Esophagus squamous epithelium (tissue), 5 donors: ENCODE results near the gene DENND11. TPM values are rescaled to one million over a fixed set of nuclear protein-coding genes. Genes with fewer than 3 reads are reported as not detected.

ENCODE experiments used
- DNase-seq: peaks from one replicate; lab custom pipeline; 2025; lab: John Stamatoyannopoulos, UW
- H3K27ac ChIP-seq, 4 donors: fragments of 200-600 bp; sonication (generic); one replicate each; pipeline ENCODE4 v1.5.1; 2016 to 2019; ENCODE audit warnings: mild to moderate bottlenecking in 1 of 4
- H3K27me3 ChIP-seq, 4 donors: fragments of 200-600 bp; sonication (generic); 1 replicate in 3 of 4; 2 replicates in 1 of 4; pipeline versions ENCODE4 v1.5.1 to v1.6.0; 2017 to 2021; ENCODE audit warnings: antibody characterized with exemption in 1 of 4
- H3K36me3 ChIP-seq, 3 donors: fragments of 200-600 bp; sonication (generic); one replicate each; pipeline ENCODE4 v1.5.1; 2016 to 2019
- H3K4me1 ChIP-seq, 3 donors: fragments of 200-600 bp; sonication (generic); one replicate each; pipeline ENCODE4 v1.5.1; 2017 to 2019
- H3K4me3 ChIP-seq, 4 donors: fragments of 200-600 bp; sonication (generic); 1 replicate in 3 of 4; 2 replicates in 1 of 4; pipeline ENCODE4 v1.5.1; 2016 to 2019; ENCODE audit warnings: mild to moderate bottlenecking in 2 of 4, moderate library complexity in 1 of 4
- H3K9me3 ChIP-seq, 3 donors: fragments of 200-600 bp; sonication (generic); one replicate each; pipeline ENCODE4 v1.5.1; 2016 to 2019
- CTCF ChIP-seq, 6 experiments: fragments of 450-650 bp in 4 of 6; fragments of 200-600 bp in 2 of 6; sonication (generic) in 2 of 6; IDR thresholded peaks; one replicate each; pipeline ENCODE4 v1.5.1; 2016 to 2019; ENCODE audit warnings: antibody characterized with exemption in 6 of 6, mild to moderate bottlenecking in 4 of 6, moderate library complexity in 4 of 6
- POLR2A ChIP-seq, 4 donors: fragments of 450-650 bp; IDR thresholded peaks; one replicate each; pipeline ENCODE4 v1.6.1; 2017; ENCODE audit warnings: antibody characterized with exemption in 4 of 4, mild to moderate bottlenecking in 4 of 4, moderate library complexity in 3 of 4
- WGBS, 2 donors: methylation state at CpG; one replicate each; pipeline ENCODE4 v1.1.5; 2018; 5-methylcytosine and 5-hydroxymethylcytosine counted together
- intact Hi-C: fragments of 100-400 bp; cut with DNase I; formaldehyde crosslinking; loops from one replicate; pipeline ENCODE4 v1.15.0; 2022
- small RNA-seq, 4 donors: library from RNA; depleted of rRNA; stranded (forward); fragments of <200 nt; gene quantifications; one replicate each; pipeline ENCODE3, GENCODE V24; 2016
- total RNA-seq, 4 donors: library from RNA; depleted of rRNA; stranded (reverse); fragments of >200 nt; gene quantifications; one replicate each; pipeline ENCODE4 v1.1.0, GENCODE V29; 2016
- donor health status: DM: yes; HTN: yes; CAD: no.

DENND11 gene
- total RNA-seq, 4 donors from 2014 or later = 11.8 to 28.6 (median 14.2) TPM

- 74 to 94% methylated on average over 2 of the region's 3 CpGs for WGBS, 2 donors
- intact Hi-C loops = no loop called here
- DNase-seq = no peak
- Histone ChIP-seq H3K9me3 (no peaks in the 10 kb centered on the region), H3K36me3 (peaks cover 0 to 50% (median 3%) of the 10 kb centered on the region in 3 donors), H3K4me1 (peaks cover 0 to 14% (median 0%) of the 10 kb centered on the region in 3 donors), H3K4me3 (no peak overlapping the region), H3K27ac (no peak overlapping the region), H3K27me3 (no peaks in the 10 kb centered on the region)
- TF ChIP-seq POLR2A (IDR thresholded peaks at IDR 0.05) = no peak
- TF ChIP-seq CTCF (IDR thresholded peaks at IDR 0.05) = no peak
These were observed 49.3 kb downstream of the DENND11 start for GRCh38 chr7:141652691-141653090.

Small RNA genes lying within 50 kb of the gene (small RNA-seq; reads per million reads assigned to genes)
- 0 reads per million in 4 donors for gene RNU1-82P

Other genes with a start within 250 kb of the DENND11 start
- gene AGK, start 150.8 kb downstream of the DENND11 start, total RNA-seq = 10 to 100 TPM; 11.2 to 22.5 (median 17.7) TPM
- not detected for gene WEE2, start 6.2 kb upstream of the DENND11 start, total RNA-seq
- 100 to 1,000 TPM; 120 to 187 (median 146) TPM for gene SSBP1, start 36.2 kb upstream of the DENND11 start, total RNA-seq
- gene TAS2R3, start 61.9 kb upstream of the DENND11 start, total RNA-seq = 1 to 10 TPM in 2 of 4 donors, under 1 TPM in 1, not detected in 1; 0.35 to 3.2 (median 2.7) TPM
- 1 to 10 TPM in 2 of 4 donors, under 1 TPM in 2; 0.18 to 3.1 (median 1.3) TPM for gene TAS2R4, start 74.5 kb upstream of the DENND11 start, total RNA-seq
- gene TAS2R5, start 88.1 kb upstream of the DENND11 start, total RNA-seq = 1 to 10 TPM in 2 of 4 donors, under 1 TPM in 1, not detected in 1; 0.80 to 3.1 (median 2.3) TPM
- gene PRSS37, start 139.3 kb upstream of the DENND11 start, total RNA-seq = not detected
- gene OR9A4, start 214.2 kb upstream of the DENND11 start, total RNA-seq = not detected
- gene CLEC5A, start 244.8 kb upstream of the DENND11 start, total RNA-seq = 1 to 10 TPM in 2 of 4 donors, under 1 TPM in 2; 0.47 to 3.3 (median 1.1) TPM